GM19372 (cell line): ENCODE measurements around the gene CD1B.
"Not testable (repeated sequence)": the region's sequence is repeated elsewhere in the genome, so short reads cannot be mapped to it uniquely, and the experiment has no call there.

ENCODE experiments used
- ATAC-seq: cut with Tn5 transposase; IDR thresholded peaks from one replicate; pipeline ENCODE4 v1.9.1; 2021; ENCODE audit warnings: mild to moderate bottlenecking, low read depth, moderate library complexity; ENCODE audit not compliant: unreplicated experiment

Gene CD1B

GRCh38 chr1:158329733-158330132, 1.6 kb downstream of the CD1B start:
- ATAC-seq: no peak

DNA sequence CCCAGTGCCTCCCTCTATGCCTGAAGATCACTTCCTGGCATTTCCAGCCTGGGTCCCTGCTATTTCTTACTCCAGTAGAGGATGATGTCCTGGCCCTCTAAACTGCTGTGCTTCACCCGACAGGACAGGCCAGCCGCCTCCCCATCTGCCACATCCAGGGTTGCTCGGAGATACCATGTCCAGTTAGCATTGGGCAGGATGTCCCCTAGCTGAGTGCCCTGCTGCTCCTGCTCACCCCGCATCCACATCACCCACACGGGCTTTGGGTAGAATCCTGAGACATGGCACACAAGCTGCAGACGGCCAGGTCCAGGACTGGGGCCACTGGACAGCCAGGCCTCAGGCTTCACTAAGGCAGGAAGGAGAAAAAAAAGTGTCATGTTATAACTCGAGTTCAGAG, 2.0 kb downstream of the CD1B start:
- ATAC-seq: no peak

GRCh38 chr1:158328426-158328825, 2.9 kb downstream of the CD1B start:
- ATAC-seq: no peak

DNA sequence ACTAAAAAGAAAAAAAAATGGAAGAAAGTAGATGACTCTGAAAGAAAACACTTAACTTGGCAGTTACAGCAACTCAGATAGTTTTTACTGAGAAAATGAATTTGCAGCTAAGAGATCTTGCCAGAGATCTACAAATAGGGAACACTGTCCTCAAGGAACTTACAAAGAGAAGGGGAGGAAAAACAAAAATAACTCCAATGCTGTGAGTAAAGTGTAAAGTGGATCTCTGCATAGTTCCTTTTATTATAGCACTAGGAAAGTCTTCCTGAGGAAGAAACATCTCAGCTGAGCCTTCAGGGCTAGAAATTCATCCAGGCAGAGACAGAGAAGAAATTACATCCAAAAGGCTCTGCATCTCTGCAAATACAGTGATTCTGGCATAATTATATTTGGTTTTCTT, 3.9 kb downstream of the CD1B start:
- no peak for ATAC-seq

DNA sequence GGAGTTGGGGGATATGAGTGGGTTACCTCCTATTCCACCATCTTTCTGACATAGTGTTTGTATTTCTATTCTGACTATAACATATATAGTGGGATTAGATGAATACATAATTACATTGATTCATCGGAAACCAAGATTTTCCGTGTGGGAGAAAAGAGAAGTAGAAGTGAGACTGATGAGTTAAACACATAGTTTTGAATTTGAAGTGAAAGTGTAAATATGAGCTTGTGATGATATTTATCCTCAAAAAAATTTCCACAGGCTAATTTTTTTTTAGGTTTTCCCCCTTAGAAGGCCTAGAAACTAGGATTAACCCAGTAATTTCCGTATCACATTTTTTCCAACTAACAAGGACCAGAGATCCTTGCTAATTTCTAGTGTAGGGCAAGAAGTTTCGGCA, 6.9 kb downstream of the CD1B start:
- no peak for ATAC-seq

- no peak for ATAC-seq
These were observed 7.5 kb downstream of the CD1B start for GRCh38 chr1:158323866-158324265.

GRCh38 chr1:158311066-158311465, 20.3 kb downstream of the CD1B start:
- ATAC-seq: no peak

- ATAC-seq: no peak
These were observed 20.7 kb downstream of the CD1B start for GRCh38 chr1:158310623-158311022.

- ATAC-seq: no peak
These were observed 35.5 kb downstream of the CD1B start for GRCh38 chr1:158295791-158296190.

GRCh38 chr1:158290321-158290844, 40.9 kb downstream of the CD1B start:
- ATAC-seq: no peak

GRCh38 chr1:158289811-158290210, 41.5 kb downstream of the CD1B start, which contains the start of gene CD1C:
Gene CD1C, plus strand, starts transcription at chr1:158289923. Its CDS starts 142 bp downstream, at chr1:158290065.
- ATAC-seq: no peak

DNA sequence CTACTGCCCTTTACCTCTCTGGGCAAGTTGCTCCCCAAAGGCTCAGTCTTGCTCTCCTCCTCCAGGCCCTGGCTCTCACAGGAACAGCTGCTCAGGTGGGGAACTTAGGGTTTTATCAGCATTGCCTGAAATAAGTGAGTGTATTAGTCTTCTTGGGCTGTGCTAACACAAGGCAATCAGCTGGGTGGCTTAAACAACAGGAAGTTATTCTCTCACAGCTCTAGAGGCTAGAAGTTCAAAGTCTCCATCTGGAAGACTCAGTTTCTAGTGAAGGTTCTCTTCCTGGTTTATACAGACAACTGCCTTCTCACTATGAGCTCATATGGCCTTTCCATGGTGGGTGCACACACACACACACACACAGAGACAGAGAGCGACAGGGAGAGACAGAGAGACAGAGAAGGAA, 44.4 kb downstream of the CD1B start:
- no peak for ATAC-seq

- no peak for ATAC-seq
These were observed 44.8 kb downstream of the CD1B start for GRCh38 chr1:158286487-158286886.

- ATAC-seq: peak; percentile 63
These were observed 45.5 kb downstream of the CD1B start for GRCh38 chr1:158285756-158286241.

GRCh38 chr1:158283965-158284364, 47.4 kb downstream of the CD1B start:
- ATAC-seq: peak; percentile 45

DNA sequence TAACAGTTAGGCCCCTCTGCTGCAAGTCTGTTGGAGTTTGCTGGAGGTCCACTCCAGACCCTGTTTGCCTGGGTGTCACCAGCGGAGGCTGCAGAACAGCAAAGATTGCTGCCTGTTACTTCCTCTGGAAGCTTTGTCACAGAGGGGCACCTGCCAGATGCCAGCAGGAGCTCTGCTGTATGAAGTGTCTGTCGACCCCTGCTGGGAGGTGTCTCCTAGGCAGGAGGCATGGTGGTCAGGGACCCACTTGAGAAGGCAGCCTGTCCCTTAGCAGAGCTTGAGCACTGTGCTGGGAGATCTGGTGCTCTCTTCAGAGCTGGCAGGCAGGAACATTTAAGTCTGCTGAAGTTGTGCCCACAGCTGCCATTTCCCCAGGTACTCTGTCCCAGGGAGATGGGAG, 48.9 kb downstream of the CD1B start:
- not testable (repeated sequence) for ATAC-seq
